ENCODE data around the gene FCGBP. TPM values are rescaled to one million over a fixed set of nuclear protein-coding genes. Genes with fewer than 3 reads are reported as not detected.
A peak's percentile ranks its signal among the peaks of the same experiment; 100 is the strongest.
"Not testable (repeated sequence)": the region's sequence is repeated elsewhere in the genome, so short reads cannot be mapped to it uniquely, and the experiment has no call there.

Gene FCGBP
- total and polyA plus RNA-seq, 7 donors, result 0.45 to 8.7 (median 7.1) TPM

- intact Hi-C loops (cut with DNase I); ATAC-seq; H3K9me3 ChIP-seq; H3K27me3 ChIP-seq (ENCODE audit: insufficient read depth in 3 of 3, low read length in 2 of 3); H3K27ac ChIP-seq; DNase-seq; H3K4me3 ChIP-seq; H3K36me3 ChIP-seq (ENCODE audit: insufficient read depth in 1 of 2, low read depth in 1 of 2); H3K4me1 ChIP-seq: not testable (repeated sequence)
- 39 to 57% (median 56%) methylated on average over 4 to 5 of the region's 6 CpGs for WGBS, 3 donors
Observed at GRCh38 chr19:39898858-39899257, 35.6 kb downstream of the FCGBP start.

- 6 to 16% (median 8%) methylated on average over 12 to 13 of the region's 13 CpGs for WGBS, 3 donors
- ATAC-seq, result peak in 2 of 4 donors; percentile 76 to 86
- H3K9me3 ChIP-seq; H3K27me3 ChIP-seq (ENCODE audit: insufficient read depth in 3 of 3, low read length in 2 of 3); intact Hi-C loops (cut with DNase I); H3K27ac ChIP-seq; H3K4me3 ChIP-seq; H3K36me3 ChIP-seq (ENCODE audit: insufficient read depth in 1 of 2, low read depth in 1 of 2); H3K4me1 ChIP-seq: not testable (repeated sequence)
- DNase-seq, result peak in 1 of 2 donors; percentile 74
Observed at GRCh38 chr19:39897511-39898245, 36.8 kb downstream of the FCGBP start.

GRCh38 chr19:39895096-39895495 lies 39.3 kb downstream of the FCGBP start:
- DNase-seq; H3K27ac ChIP-seq; ATAC-seq; H3K4me1 ChIP-seq; H3K4me3 ChIP-seq; intact Hi-C loops (cut with DNase I); H3K9me3 ChIP-seq; H3K36me3 ChIP-seq (ENCODE audit: insufficient read depth in 1 of 2, low read depth in 1 of 2): not testable (repeated sequence)
- WGBS, 3 donors, result 87 to 94% (median 88%) methylated on average over 10 to 11 of the region's 11 CpGs
- H3K27me3 ChIP-seq (ENCODE audit: insufficient read depth in 3 of 3, low read length in 2 of 3), result peaks cover 0 to 23% (median 1%) of the 10 kb centered on the region in 3 donors

GRCh38 chr19:39894236-39894606 lies 40.2 kb downstream of the FCGBP start:
- ATAC-seq, H3K4me1 ChIP-seq: not testable (repeated sequence)

GRCh38 chr19:39893366-39894235 lies 40.8 kb downstream of the FCGBP start:
- intact Hi-C loops (cut with DNase I), result loop anchor here in 1 of 2 donors (2.0 kb wide), 1 partner anchor 15 kb away; no protein-coding TSS in a partner anchor
- peak in 1 of 4 donors; percentile 5 for ATAC-seq

More at GRCh38 chr19:39894236-39894606, 40.2 kb downstream of the FCGBP start:
- H3K36me3 ChIP-seq (ENCODE audit: insufficient read depth in 1 of 2, low read depth in 1 of 2); H3K4me3 ChIP-seq; intact Hi-C loops (cut with DNase I); H3K27ac ChIP-seq; H3K9me3 ChIP-seq; DNase-seq: not testable (repeated sequence)
- H3K27me3 ChIP-seq (ENCODE audit: insufficient read depth in 3 of 3, low read length in 2 of 3), result peaks cover 0 to 23% (median 1%) of the 10 kb centered on the region in 3 donors
- 81 to 87% (median 86%) methylated on average over 11 to 12 of the region's 16 CpGs for WGBS, 3 donors

DNA sequence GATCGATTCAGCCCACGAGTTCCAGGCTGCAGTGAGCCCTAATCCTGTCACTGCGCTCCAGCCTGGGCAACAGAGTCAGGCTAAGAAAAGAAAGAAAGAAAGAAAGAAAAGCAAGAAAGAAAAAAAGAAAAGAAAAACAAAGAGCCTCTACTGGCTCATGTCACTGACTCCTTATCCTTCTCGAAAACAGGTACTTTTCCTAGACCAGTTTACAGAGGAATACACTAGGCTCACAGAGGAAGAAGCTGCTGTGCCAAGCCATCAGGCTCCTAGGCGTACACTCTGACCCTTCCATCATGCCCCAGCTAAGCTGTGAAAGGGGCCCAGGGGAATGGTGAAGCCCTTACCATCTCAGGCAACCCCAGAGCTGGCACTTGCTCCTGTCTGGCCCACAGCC lies 41.9 kb downstream of the FCGBP start:
- not testable (repeated sequence) for H3K4me1 ChIP-seq; H3K4me3 ChIP-seq; H3K27ac ChIP-seq; ATAC-seq; H3K9me3 ChIP-seq; H3K36me3 ChIP-seq (ENCODE audit: insufficient read depth in 1 of 2, low read depth in 1 of 2)
- peak in 1 of 2 donors; percentile 6 for DNase-seq
- WGBS, 3 donors, result 70 to 88% (median 81%) methylated on average over 5 of the region's 5 CpGs
- peaks cover 0 to 23% (median 1%) of the 10 kb centered on the region in 3 donors for H3K27me3 ChIP-seq (ENCODE audit: insufficient read depth in 3 of 3, low read length in 2 of 3)
- intact Hi-C loops (cut with DNase I), result loop anchor here in 1 of 2 donors (2.0 kb wide), 1 partner anchor 14 kb away; no protein-coding TSS in a partner anchor

More at GRCh38 chr19:39893366-39894235, 40.8 kb downstream of the FCGBP start:
- peaks cover 0 to 23% (median 1%) of the 10 kb centered on the region in 3 donors for H3K27me3 ChIP-seq (ENCODE audit: insufficient read depth in 3 of 3, low read length in 2 of 3)
- not testable (repeated sequence) for DNase-seq; H3K4me1 ChIP-seq; H3K36me3 ChIP-seq (ENCODE audit: insufficient read depth in 1 of 2, low read depth in 1 of 2); H3K4me3 ChIP-seq; H3K27ac ChIP-seq; H3K9me3 ChIP-seq
- WGBS, 3 donors, result 47 to 58% (median 48%) methylated on average over 20 to 25 of the region's 29 CpGs

DNA sequence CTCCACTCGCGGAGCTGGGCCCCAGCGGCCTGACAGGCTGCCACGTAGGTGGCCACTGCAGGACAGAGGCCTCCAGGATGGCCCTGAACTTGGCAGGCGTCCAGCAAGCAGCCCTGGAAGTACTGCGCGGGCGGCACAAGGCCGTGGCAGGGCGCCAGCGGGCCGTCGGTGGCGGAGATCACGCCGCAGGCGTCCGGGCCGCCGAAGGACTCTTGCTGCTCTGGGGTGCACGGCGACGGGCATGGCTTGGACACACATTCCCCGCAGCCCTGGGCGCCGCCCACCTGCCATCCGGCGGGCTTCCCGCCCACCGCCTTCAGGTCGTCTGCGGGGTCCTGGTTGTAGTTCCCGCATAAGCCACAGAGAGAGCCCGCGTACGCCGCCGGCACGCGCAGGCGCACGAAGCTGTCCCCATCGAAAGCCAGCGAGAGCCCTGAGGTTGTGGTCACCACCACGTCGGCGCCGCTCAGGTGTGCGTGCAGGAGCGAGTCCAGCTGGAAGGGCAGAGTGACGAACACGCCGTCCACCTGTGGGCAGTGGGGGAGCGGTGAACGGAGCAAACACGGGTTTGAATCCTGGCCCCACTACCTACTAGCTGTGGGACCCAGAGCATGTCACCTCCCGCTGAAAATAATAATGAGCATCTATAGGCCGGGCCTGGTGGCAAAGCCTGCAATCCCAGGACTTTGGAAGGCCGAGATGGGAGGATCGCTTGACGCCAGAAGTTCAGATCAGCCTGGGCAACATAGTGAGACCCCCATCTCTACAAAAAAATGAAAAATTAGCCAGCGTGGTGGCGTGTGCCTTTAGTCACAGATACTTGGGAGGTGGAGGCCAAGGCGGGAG lies 42.6 kb downstream of the FCGBP start:
- WGBS, 3 donors, result 32 to 51% (median 44%) methylated on average over 58 to 64 of the region's 64 CpGs
- peaks cover 0 to 23% (median 1%) of the 10 kb centered on the region in 3 donors for H3K27me3 ChIP-seq (ENCODE audit: insufficient read depth in 3 of 3, low read length in 2 of 3)
- DNase-seq (peak; percentile 28 to 57), ATAC-seq (peak in 2 of 4 donors; percentile 15 to 20)
- intact Hi-C loops (cut with DNase I), result loop anchor here in 1 of 2 donors (2.0 kb wide), 1 partner anchor 13 kb away; no protein-coding TSS in a partner anchor
- H3K4me3 ChIP-seq; H3K4me1 ChIP-seq; H3K9me3 ChIP-seq; H3K36me3 ChIP-seq (ENCODE audit: insufficient read depth in 1 of 2, low read depth in 1 of 2); H3K27ac ChIP-seq: not testable (repeated sequence)

Data from psoas muscle (tissue), 8 donors.